22Rv1 (cell line): ENCODE measurements around the gene REC8.

ENCODE experiments used
- ZFX ChIP-seq: fragments of 450-650 bp; IDR thresholded peaks from 2 replicates; pipeline ENCODE4 v1.6.1; 2017; ENCODE audit warnings: antibody characterized with exemption, borderline replicate concordance
- TF ChIP-seq, protein P1 (sequence below): fragments of 450-650 bp; IDR thresholded peaks from 2 replicates; pipeline ENCODE4 v1.5.1; 2017; ENCODE audit warnings: mild to moderate bottlenecking

DNA sequence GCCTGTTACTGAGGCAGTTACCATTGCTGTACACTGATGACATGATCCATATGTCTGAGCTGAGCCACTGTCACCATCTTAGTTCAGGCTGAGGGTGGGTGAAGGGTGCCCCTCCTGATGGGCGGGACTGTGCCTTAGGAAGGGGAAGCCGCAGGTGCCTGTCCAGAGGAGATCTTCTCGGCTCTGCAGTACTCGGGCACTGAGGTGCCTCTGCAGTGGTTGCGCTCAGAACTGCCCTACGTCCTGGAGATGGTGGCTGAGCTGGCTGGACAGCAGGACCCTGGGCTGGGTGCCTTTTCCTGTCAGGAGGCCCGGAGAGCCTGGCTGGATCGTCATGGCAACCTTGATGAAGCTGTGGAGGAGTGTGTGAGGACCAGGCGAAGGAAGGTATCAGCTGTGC, 20.9 kb upstream of the REC8 start:
- TF ChIP-seq, protein P1, sequence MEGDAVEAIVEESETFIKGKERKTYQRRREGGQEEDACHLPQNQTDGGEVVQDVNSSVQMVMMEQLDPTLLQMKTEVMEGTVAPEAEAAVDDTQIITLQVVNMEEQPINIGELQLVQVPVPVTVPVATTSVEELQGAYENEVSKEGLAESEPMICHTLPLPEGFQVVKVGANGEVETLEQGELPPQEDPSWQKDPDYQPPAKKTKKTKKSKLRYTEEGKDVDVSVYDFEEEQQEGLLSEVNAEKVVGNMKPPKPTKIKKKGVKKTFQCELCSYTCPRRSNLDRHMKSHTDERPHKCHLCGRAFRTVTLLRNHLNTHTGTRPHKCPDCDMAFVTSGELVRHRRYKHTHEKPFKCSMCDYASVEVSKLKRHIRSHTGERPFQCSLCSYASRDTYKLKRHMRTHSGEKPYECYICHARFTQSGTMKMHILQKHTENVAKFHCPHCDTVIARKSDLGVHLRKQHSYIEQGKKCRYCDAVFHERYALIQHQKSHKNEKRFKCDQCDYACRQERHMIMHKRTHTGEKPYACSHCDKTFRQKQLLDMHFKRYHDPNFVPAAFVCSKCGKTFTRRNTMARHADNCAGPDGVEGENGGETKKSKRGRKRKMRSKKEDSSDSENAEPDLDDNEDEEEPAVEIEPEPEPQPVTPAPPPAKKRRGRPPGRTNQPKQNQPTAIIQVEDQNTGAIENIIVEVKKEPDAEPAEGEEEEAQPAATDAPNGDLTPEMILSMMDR, result no peak
- TF ChIP-seq ZFX, result no peak
